HG03175 (cell line): ENCODE results near the gene IRF4.

Experiments
- ATAC-seq: cut with Tn5 transposase; IDR thresholded peaks from one replicate; pipeline ENCODE4 v1.9.1; 2021; ENCODE audit warnings: mild to moderate bottlenecking, moderate library complexity; ENCODE audit not compliant: unreplicated experiment

The IRF4 gene

DNA sequence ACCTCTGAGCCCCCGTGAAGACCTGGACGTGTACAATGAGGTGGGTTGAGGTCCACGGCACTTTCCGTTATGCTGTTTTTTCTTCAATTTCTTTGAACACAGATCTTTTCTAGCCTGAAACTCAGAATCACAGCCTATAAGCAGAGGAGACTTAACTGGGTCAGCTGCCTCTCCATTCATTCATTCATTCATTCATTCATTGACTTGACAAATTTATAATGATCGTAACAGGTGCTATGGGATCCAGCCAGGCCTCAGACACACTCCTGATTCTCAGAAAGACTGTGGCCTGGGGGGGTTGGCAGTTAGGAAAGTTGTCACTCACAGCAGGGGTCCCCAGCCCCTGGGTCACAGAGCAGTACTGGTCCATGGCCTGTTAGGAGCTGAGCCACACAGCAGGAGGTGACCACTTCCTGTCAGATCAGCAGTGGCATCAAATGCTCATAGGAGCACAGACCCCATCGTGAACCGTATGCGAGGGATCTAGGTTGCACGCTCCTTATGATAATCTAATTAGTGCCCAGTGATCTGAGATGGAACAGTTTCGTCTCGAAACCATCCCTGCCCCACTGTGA, 38.6 kb upstream of the IRF4 start:
- ATAC-seq: no peak

DNA sequence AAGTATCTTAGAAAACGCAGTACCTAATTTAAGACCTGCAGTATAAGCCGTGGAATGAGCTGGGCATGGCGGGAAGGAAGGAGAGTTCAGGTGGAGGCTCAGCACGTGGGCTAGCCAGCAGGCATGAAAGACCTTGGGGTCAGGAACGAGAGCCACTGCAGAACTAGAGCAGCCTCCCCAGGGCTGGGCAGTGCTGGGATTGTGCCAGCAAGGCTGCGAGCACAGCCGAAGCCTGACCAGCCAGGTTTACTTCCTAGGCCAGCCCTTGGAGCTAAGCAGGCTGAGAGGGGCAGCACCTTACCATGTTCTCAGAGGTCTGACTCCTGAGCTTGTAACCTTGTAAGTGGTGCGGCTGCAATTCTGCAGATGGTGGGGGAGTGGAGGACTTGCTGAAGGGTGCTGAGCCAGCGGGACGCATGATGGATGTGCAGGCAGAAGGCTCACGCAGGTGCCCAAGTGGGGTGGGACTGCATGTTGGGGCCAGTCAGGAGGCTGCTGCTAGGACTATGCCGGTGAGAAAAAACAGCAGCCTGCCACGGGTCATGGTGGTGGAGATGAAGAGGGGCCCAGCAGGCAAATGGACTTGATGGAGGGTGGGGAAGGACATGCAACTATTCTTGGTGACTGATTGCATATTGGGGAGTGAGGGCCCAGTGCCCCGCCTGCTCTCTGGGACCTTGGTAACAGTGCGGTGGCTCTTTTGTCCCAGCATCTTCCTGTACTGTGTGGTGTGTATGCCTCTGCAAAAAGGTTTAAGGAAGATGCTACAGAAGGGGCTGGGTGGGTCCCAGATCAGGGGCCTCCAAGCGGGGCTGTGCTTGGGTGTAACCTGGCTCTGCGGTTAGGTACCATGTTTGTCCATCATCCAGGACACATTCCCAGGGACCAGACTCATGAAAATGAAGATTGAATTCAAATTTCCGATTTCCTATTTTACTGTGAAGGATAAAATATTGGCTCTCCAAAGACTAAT, 37.6 kb upstream of the IRF4 start:
- no peak for ATAC-seq

DNA sequence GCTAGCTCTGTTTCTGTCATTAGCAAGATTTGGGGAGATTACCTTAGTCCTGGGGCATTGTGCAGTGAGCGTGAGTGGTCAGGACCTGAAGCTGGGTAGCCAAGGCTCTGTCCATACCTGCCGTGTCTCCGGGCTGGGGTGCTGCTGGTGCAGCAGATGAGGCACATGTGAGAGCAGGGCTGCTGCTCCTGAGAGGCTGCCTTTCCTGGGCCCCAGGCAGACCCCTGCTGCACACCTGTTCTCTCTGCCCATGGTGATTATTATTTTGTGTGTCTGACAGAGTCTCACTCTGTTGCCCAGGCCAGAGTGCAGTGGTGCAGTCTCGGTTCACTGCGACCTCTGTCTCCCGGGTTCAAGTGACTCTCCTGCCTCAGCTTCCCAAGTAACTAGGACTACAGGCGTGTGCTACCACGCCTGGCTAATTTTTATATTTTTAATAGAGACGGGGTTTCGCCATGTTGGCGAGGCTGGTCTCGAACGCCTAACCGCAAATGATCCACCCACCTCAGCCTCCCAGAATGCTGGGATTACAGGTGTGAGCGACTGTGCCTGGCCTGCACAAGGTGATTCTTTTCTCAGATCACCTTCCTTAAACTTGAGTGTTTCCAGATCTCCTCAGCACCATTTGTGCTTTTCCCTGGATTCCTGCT, 36.8 kb upstream of the IRF4 start:
- ATAC-seq: no peak

DNA sequence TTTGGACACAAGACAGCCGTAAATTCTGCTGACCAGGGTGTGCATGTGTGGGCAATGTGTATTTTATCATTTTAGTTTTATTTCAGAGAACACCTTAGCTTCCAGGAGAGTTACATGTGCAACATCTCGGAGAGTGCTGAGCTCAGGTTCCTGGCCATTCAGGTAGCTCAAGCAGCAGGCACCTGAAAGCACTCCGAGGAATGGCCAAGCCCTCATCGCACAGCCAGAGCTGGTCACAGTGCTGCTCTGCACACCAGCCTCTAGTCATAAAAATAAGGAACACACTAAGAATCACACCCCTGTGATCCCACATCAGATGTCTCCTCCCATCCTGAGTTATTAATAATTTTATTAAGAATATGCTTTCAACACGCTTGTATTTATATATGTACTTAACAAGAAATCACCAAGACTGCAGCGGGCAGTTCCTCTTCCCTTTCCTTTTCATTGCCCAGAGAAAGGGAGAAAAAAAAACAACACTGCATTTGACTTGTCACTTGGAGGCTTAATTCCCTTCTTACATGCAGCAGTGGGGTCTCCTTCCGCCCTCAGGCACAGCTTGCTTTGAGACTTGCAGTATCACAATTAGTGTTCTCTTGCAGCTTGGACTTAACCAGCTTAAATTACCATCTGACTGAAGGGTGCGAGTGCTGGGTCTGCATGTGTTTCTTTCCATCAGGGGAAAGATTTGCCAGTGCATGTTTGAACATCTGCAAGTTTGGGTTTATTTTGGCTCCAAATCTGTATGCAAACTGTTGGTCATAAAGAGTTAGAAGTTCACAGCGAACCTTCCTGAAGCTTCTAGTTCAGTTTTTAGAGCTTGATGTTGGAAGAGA, 36.0 kb upstream of the IRF4 start:
- ATAC-seq: no peak

DNA sequence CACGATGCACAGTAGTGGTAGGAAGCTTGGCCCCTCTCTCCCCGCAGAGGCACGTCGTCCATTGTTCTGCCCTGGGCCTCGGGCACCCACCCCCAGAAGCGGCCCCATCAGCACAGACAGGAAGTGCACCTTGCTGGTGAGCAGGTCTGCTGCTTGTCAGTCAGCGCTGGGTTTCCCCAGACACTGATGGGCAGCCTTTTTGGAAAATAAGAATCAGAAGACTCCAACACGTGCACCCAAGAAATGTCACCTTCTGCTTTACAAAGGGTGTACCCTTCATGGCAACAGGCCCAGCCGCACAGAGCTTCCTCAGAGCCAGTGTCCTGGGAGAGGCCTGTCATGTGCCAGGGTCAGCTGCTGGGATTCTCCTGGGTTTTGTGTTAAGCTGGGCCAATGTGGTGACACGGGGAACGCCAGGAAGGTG, 34.7 kb upstream of the IRF4 start:
- ATAC-seq: peak; percentile 44

DNA sequence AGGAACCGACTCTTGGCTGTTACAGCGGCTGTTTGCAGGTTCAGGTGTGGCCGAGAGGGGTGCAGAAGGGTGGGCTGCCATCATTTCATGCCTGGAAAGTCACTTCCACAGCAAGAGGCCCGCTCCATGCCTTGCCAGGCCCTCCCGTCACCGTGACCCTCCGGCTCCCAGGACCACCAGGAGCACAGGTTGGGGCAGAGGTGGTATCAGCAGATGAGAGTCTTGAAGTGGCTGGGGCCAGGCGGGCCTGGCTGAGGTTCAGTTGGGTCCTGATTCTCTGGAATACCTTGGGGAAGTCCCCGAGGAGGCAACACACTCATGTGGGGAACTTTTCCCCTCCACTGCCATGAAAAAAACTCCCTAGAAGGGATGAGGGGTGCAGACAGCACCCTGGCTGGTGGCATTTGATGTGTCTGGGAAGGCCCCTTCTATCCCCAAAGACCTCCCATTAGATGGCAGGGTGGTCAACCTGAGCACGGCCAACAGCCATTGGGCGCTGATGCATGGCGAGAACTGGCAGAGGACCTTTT, 34.2 kb upstream of the IRF4 start:
- ATAC-seq: no peak

DNA sequence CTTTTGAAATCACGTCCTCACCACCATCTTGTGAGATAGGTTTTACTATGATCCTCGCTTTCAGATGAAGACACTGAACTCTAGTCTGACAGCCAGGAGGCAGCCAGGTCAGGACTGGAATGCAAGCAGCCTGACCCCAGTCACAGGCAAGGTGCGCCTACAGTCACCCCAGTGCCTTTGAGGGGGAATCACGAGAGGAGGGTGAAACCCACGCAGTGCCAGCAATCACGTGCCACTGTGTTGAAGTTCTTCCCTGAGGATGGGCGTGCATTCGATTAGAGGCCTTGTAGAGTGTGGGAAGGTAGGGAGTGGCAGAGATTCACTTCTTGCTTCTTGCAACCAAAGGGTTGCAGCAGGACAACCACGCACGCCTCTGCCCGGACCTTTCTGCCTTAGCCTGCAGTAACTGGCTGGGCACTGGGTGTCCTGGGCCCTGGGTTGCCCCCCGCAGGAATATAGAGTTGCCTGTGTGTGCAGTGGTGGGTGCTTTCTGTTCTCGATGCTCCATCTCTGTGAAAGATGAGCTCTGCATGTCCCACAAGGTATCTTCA, 33.7 kb upstream of the IRF4 start:
- no peak for ATAC-seq

DNA sequence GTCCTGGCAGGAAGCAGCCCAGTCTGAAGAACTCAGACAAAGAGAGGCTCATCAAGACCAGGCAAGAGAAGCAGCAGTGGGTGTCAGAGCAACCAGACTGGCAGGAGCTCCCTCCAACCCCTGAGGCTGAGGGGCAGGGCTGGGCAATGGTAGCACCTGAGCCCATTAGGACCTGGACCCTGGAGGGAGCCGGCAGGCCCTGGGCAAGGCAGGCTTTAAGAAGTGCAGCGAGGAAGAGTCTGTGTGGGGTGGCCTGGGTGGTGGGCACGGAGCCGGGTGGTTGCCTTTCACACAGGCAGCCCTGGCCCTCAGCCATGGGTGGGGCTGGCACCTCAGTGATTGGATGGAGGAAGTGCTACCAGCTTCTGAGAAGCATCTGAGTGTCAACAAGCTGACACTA, 33.1 kb upstream of the IRF4 start:
- no peak for ATAC-seq

DNA sequence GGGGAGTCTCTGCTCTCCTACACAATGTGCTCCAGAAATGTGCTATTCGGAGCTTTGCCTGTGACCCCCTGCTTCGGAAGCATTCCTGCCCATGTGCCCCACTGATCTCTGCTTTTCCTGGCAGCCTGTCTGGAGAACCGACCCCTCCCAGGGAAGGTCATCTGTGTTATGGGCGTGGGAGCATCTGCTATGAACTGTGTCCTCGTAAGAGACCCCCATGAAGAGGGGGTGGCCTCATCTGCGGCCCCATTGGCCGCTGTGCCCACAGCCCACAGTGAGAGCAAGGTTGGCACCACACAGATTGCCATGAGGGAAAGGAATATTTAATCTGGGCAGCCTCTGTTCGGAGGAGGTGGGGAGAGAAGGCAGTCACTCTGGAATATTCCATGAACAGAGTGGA, 32.7 kb upstream of the IRF4 start:
- ATAC-seq: no peak

DNA sequence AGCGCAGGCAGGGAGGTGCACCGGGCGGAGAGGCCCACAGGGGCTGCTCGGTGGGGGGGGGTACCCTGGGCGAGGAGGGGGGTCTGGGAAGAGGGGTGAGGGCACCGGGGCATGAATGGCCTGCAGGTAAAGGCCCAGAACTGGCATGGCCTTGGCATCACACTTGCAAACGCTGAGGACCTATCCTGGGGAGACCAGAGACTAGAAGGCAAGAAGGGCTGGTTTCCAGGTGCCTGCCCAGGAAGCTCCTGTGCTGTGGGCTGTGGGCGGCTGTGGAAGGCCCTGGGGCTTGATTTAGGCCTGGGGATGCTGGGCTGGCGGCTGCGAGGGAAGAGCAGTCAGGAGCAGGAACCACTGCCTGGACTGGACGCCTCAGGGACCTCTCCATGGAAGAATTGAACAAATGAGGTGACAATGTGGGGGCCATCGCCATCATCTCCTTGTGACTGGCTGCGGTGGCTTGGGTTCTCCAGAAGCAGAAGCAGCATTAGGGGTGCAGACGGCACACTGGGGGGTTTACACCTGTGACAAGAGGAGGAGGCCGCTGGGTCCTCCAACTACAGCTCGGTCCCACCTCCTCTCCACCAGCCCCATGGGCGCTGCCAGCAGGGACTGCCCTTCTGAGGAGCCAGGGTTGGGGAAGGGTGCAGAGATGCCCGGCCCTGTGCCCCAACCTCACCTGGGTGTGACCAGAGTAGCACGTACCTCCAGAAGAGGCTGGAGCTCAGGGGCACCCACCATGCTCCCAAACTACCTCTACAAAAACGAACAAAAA, 32.1 kb upstream of the IRF4 start:
- ATAC-seq: no peak

DNA sequence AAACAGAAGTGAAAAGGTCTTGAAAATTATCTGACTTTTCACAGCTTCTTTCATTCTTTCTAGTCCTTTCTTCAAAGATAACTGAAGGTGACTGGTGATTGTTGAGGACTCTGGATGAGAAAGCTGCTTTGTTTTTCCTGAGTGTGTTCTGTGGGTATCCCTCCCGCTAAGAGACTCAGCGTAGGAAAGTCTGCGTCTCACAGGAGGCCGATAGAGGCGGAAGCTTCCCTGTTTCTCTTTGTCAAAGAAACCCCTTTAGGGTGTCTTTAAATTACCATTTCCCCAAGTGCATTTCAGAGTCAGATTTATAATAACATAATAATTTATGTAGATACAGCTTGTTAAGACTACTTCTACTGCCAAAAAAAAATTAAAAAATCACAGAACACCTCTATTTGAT, 31.2 kb upstream of the IRF4 start:
- ATAC-seq: no peak

DNA sequence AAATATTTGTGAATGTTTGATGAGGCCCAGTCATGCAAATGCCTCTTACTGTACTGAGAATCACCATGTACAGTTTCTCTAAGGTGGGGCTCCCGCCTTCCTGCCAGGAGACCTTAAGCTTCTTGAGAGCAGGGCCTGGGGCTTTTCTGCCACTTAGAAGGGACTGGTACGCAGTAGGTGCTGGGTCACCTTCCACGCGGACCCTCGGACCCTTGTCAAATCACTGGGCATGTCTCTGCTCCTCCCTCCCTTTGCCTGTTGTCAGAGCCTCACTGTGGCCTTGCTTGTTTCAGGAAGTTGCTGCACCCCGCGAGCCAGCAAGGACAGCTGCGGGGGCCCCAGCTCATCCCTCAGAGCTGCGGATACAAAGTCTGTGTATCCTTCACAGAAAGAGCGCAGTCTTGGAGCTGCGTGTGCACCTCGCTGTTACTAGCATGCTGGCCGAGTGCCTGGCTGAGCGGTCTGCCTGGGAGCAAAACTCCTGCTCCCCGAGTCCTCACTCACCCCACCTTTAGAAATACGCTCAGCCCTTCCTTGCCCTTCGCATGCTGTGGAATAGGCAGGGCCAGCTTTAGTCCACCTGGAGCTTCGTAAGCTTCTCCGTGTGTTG, 30.7 kb upstream of the IRF4 start:
- ATAC-seq: no peak

DNA sequence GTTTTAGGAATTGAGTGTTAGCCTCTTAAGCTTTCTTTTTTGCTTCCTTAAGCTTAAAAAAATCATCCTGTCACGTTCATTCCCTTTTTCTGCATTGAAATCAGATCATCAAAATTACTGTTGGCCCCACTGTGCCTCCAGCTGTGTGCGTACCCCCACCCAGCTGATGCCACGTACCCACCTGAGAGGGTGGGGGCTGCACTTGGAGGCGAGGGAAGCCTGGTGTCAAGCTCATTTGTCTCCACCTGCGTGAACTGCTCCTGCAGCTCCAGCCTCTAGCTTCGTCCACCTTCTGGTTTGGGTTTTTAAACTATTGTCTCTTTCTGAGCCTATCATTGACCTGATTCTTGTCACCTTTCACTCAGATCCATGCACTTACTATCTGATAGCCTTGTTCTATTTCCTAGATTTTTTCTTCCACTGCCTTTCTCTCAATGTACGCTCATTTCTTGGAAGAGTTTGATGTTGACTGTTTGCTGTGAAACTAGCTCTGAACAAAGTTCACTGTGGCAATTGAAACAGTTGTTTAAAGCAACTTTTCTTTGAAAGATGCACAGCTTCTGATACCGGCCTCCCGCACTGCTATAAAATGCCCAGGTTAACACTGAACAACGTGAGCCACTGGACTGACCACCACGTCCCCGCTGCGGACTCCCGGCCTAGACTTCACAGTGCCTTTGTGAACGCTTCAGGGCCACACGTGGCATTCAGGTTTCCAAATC, 30.0 kb upstream of the IRF4 start:
- no peak for ATAC-seq

DNA sequence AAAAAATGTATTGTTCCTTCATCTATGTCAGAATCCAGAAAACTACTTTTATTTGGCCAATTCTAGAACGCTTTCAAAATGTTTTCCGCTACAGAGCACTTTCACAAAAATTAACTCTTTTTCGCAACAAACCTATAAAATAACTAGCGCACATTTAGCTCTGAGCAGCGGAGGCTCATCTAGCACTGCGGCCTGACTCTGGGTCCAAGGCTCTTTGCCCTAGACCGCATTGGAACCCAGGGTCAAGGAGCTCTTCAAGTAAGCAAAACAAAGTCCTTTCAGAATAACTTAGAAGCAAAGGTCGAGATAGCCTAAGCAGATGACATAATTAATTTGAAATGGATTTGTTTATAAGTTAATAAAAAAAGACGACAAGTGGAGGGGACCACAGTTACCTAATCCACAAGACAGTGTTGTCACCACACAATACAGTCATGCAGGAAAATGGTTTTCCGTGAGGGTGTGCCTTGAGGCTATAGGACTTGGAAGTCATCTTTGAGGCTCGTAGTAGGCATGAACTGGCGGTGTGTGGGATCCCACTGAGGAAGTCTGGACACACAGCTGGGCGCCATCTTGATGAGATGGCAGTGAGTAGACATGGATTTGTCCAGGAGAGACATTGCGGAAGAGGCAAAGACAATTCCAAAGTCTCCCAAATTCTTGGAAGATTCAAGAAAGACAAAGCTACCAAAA, 29.2 kb upstream of the IRF4 start:
- no peak for ATAC-seq

DNA sequence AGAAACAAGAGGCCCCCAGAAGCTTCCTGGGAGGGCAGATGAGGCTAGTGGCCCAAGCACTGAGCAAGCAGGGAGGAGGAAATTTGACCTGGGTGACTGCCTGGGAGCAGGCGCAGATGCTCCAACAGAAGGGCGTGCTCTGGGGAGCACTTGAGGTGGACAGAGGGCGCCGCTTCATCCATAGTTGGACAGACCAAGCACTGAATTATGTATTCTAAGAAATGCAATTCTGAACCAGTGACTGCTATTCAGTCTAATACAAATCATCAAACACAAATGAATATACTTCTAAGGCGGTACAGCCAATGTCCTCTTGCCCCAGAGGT, 28.7 kb upstream of the IRF4 start:
- ATAC-seq: no peak

DNA sequence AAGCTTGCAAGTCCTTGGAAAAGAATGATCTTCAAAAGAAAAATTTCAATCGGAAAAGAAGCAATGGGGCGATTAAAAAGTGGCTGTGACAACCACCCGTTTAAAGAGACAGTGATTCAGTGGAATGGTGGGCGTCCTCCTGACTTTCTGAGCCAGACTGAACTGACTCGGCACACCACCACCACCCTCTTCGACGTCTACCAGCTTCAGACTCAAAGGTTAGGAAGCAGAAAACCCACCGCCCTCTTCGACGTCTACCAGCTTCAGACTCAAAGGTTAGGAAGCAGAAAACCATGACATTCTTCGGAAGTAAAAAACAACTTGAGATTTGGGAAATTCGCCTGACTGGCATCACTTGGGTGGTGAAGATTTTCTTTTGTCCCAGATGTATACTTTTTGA, 28.3 kb upstream of the IRF4 start:
- ATAC-seq: no peak

DNA sequence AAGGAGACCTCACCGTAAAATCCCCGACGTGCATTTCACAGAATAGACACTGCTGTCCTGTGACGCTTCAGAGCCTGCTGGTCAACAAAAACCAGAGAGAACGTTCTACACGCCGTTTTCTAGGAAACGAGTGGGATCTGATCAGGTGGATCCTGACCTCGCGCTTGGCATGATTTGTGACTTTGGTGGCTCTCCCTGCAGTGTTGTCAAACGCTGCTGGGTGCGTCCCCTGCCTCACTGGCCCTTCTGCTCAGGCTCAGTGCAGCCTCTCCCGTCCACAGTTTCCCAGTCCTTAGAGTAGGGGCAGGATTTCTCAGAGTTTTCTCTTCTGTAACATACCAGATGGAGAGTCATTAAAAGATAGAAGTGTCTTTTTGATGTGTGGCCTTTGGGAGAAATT, 27.6 kb upstream of the IRF4 start:
- no peak for ATAC-seq
